ENCODE results near the gene ENHO.

ENHO gene

DNA sequence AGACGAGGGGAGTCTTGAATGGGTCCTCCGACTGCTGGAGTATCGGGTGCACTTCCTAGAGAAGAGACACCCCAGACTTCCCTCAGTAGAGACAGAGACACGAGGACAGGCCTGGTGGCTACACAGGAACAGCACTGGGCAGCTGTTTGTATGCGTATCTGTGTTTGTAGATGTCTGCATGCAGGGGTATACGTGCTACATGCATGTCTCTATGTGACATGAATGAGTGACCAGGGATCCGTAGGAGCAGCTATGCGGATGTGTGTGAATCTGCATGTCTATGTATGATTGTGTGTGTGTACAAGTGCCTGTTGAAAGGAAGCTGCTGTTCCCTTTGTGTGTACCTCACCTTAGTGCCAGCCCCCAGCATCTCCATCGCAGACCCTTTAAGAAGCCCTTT, 35.6 kb upstream of the ENHO start:
- no peak for TF ChIP-seq CTCF (IDR thresholded peaks at IDR 0.05; ENCODE audit: unreplicated experiment in 3 of 3)
- Mint-ChIP-seq H3K4me1 (peaks cover 84% of the 10 kb centered on the region), H3K27ac (peak overlapping the region; percentile 90 to 98 (median 97)), H3K27me3 (ENCODE audit: low read depth) (peaks cover 40% of the 10 kb centered on the region), H3K4me3 (peak overlapping the region in 2 of 3 experiments; percentile 20 to 50), H3K36me3 (ENCODE audit: low read depth) (peaks cover 23% of the 10 kb centered on the region), H3K9me3 (no peaks in the 10 kb centered on the region)

- H3K9me3 Mint-ChIP-seq = no peaks in the 10 kb centered on the region
- peaks cover 16% of the 10 kb centered on the region for H3K36me3 Mint-ChIP-seq (ENCODE audit: low read depth)
- H3K27ac Mint-ChIP-seq = peak overlapping the region; percentile 28 to 98 (median 90)
- H3K4me3 Mint-ChIP-seq = peak overlapping the region; percentile 43 to 62 (median 58)
- peaks cover 39% of the 10 kb centered on the region for H3K27me3 Mint-ChIP-seq (ENCODE audit: low read depth)
- H3K4me1 Mint-ChIP-seq = peaks cover 77% of the 10 kb centered on the region
- no peak for TF ChIP-seq CTCF (IDR thresholded peaks at IDR 0.05; ENCODE audit: unreplicated experiment in 3 of 3)
Observed at GRCh38 chr9:34557426-34558321, 34.9 kb upstream of the ENHO start.

DNA sequence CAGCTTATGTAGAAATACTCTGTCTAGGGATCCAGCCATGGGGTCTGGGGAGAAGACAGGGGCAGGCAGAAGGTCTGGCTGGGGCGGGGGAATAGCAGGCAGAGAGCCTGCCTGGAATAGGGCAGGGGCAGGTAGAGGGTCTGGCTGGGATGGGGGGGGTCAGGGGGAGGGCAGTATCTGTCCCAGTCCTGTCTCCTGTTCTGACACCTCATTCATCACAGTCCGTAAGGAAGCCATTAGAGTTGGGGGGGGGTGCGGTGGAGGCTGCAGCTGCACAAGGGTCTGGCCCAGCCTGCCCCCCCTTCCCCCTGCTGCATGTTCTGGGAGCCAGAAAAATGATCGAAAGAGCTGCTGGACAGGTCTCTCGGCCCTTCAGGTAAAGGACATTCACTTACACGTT, 34.2 kb upstream of the ENHO start:
- H3K27me3 Mint-ChIP-seq (ENCODE audit: low read depth) = peaks cover 41% of the 10 kb centered on the region
- peaks cover 13% of the 10 kb centered on the region for H3K36me3 Mint-ChIP-seq (ENCODE audit: low read depth)
- peak overlapping the region in 2 of 3 experiments; percentile 26 to 37 for H3K27ac Mint-ChIP-seq
- H3K4me3 Mint-ChIP-seq = peak overlapping the region in 2 of 3 experiments; percentile 0 to 43
- no peaks in the 10 kb centered on the region for H3K9me3 Mint-ChIP-seq
- TF ChIP-seq CTCF (IDR thresholded peaks at IDR 0.05; ENCODE audit: unreplicated experiment in 3 of 3) = no peak
- peaks cover 75% of the 10 kb centered on the region for H3K4me1 Mint-ChIP-seq

GRCh38 chr9:34555936-34556525, 33.2 kb upstream of the ENHO start:
- Mint-ChIP-seq H3K9me3 (no peaks in the 10 kb centered on the region), H3K4me1 (peaks cover 67% of the 10 kb centered on the region), H3K27me3 (ENCODE audit: low read depth) (peaks cover 41% of the 10 kb centered on the region), H3K4me3 (peak overlapping the region in 2 of 3 experiments; percentile 1 to 27), H3K27ac (peak overlapping the region in 2 of 3 experiments; percentile 26 to 47), H3K36me3 (ENCODE audit: low read depth) (peaks cover 10% of the 10 kb centered on the region)
- no peak for TF ChIP-seq CTCF (IDR thresholded peaks at IDR 0.05; ENCODE audit: unreplicated experiment in 3 of 3)

DNA sequence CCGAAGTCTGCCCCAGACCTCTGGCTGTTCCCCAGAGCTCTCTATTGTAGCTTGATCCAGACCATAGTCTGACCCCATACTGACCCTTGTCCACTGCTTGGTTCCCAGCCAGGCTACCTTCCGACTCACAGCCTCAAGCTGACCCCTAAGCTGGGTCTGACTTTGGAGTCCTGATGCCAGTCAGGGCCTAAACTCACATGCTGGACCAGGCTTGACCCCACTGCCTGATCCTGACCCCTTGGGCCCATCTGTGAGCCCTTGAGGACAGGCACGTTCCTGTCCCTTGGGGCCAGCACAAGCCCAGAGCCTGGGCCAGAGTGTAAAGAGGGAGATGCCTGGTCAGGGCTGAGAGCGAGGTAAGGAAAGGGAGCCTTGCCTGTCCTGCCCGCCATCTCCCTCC, 32.7 kb upstream of the ENHO start:
- H3K4me3 Mint-ChIP-seq = no peak overlapping the region
- H3K36me3 Mint-ChIP-seq (ENCODE audit: low read depth) = peaks cover 10% of the 10 kb centered on the region
- H3K9me3 Mint-ChIP-seq = no peaks in the 10 kb centered on the region

More for the DNA sequence above, 32.7 kb upstream of the ENHO start:
- TF ChIP-seq CTCF (IDR thresholded peaks at IDR 0.05; ENCODE audit: unreplicated experiment in 3 of 3) = no peak
- peak overlapping the region; percentile 8 to 38 (median 29) for H3K27ac Mint-ChIP-seq
- H3K27me3 Mint-ChIP-seq (ENCODE audit: low read depth) = peaks cover 41% of the 10 kb centered on the region
- H3K4me1 Mint-ChIP-seq = peaks cover 61% of the 10 kb centered on the region

Data from nephron (organoid).